ENCODE results near the gene AKAP7. TPM values are rescaled to one million over a fixed set of nuclear protein-coding genes. Genes with fewer than 3 reads are reported as not detected.

Gene AKAP7
- total RNA-seq, 4 donors from 2014 or later: 3.0 to 12.4 (median 3.4) TPM

- no peaks in the 10 kb centered on the region for H3K4me1 ChIP-seq
- H3K27me3 ChIP-seq: no peaks in the 10 kb centered on the region
- H3K27ac ChIP-seq: no peak overlapping the region
- H3K36me3 ChIP-seq: peaks cover 8% of the 10 kb centered on the region
- TF ChIP-seq POLR2A (IDR thresholded peaks at IDR 0.05): no peak
- no peak for TF ChIP-seq POLR2AphosphoS5 (IDR thresholded peaks at IDR 0.05)
- no peak for TF ChIP-seq EP300 (IDR thresholded peaks at IDR 0.05)
- DNase-seq (ENCODE audit: low spot score in 2 of 2): no peak
- H3K4me3 ChIP-seq: no peak overlapping the region
- 96% methylated on average over 6 of the region's 6 CpGs for WGBS
- H3K9me3 ChIP-seq: no peaks in the 10 kb centered on the region
These were observed 42.7 kb downstream of the AKAP7 start for GRCh38 chr6:131177996-131178395.

GRCh38 chr6:131182991-131183425 lies 47.7 kb downstream of the AKAP7 start:
- DNase-seq (ENCODE audit: low spot score in 2 of 2): no peak
- TF ChIP-seq POLR2A (IDR thresholded peaks at IDR 0.05) (no peak), EP300 (IDR thresholded peaks at IDR 0.05) (no peak), POLR2AphosphoS5 (IDR thresholded peaks at IDR 0.05) (no peak), CTCF (IDR thresholded peaks at IDR 0.05) (no peak)
- no peak overlapping the region for H3K4me3 ChIP-seq
- H3K4me1 ChIP-seq: peaks cover 3% of the 10 kb centered on the region
- no peak overlapping the region for H3K27ac ChIP-seq
- H3K9me3 ChIP-seq: no peaks in the 10 kb centered on the region
- no peaks in the 10 kb centered on the region for H3K27me3 ChIP-seq
- peaks cover 7% of the 10 kb centered on the region for H3K36me3 ChIP-seq
- 45% methylated on average over 5 of the region's 5 CpGs for WGBS

- no peak for DNase-seq (ENCODE audit: low spot score in 2 of 2)
- Histone ChIP-seq H3K27ac (no peak overlapping the region), H3K4me3 (no peak overlapping the region), H3K27me3 (no peaks in the 10 kb centered on the region), H3K4me1 (peaks cover 3% of the 10 kb centered on the region), H3K36me3 (peaks cover 7% of the 10 kb centered on the region), H3K9me3 (no peaks in the 10 kb centered on the region)
- WGBS: 98% methylated on average over 5 of the region's 5 CpGs
- TF ChIP-seq POLR2A (IDR thresholded peaks at IDR 0.05) (no peak), POLR2AphosphoS5 (IDR thresholded peaks at IDR 0.05) (no peak), EP300 (IDR thresholded peaks at IDR 0.05) (no peak), CTCF (IDR thresholded peaks at IDR 0.05) (no peak)
These were observed 48.3 kb downstream of the AKAP7 start for GRCh38 chr6:131183427-131184095.

- no peak for TF ChIP-seq EP300 (IDR thresholded peaks at IDR 0.05)
- TF ChIP-seq CTCF (IDR thresholded peaks at IDR 0.05): no peak
- no peak for TF ChIP-seq POLR2AphosphoS5 (IDR thresholded peaks at IDR 0.05)
- no peak for TF ChIP-seq POLR2A (IDR thresholded peaks at IDR 0.05)
- no peaks in the 10 kb centered on the region for H3K9me3 ChIP-seq
- no peak overlapping the region for H3K4me3 ChIP-seq
- no peak overlapping the region for H3K27ac ChIP-seq
- H3K36me3 ChIP-seq: peaks cover 6% of the 10 kb centered on the region
- H3K27me3 ChIP-seq: no peaks in the 10 kb centered on the region
- 92% methylated on average over 3 of the region's 3 CpGs for WGBS
- no peaks in the 10 kb centered on the region for H3K4me1 ChIP-seq
- no peak for DNase-seq (ENCODE audit: low spot score in 2 of 2)
These were observed 56.3 kb downstream of the AKAP7 start for GRCh38 chr6:131191590-131191989.

- Histone ChIP-seq H3K4me3 (no peak overlapping the region), H3K36me3 (peaks cover 13% of the 10 kb centered on the region), H3K4me1 (no peaks in the 10 kb centered on the region), H3K27me3 (no peaks in the 10 kb centered on the region), H3K9me3 (no peaks in the 10 kb centered on the region), H3K27ac (no peak overlapping the region)
- TF ChIP-seq POLR2A (IDR thresholded peaks at IDR 0.05) (no peak), CTCF (IDR thresholded peaks at IDR 0.05) (no peak), EP300 (IDR thresholded peaks at IDR 0.05) (no peak), POLR2AphosphoS5 (IDR thresholded peaks at IDR 0.05) (no peak)
- 71% methylated on average over 8 of the region's 8 CpGs for whole genome bisulfite sequencing
- no peak for DNase-seq (ENCODE audit: low spot score in 2 of 2)
These were observed 62.4 kb downstream of the AKAP7 start for GRCh38 chr6:131197716-131198115.

All from suprapubic skin (tissue), 4 donors.